NCI-H1436 treated with DMSO at 0.1 percent for 48 hours (cell line): ENCODE results near the gene ADAMTS2.

Source experiments
- DNase-seq: peaks from one replicate; lab custom pipeline; 2025; lab: John Stamatoyannopoulos, UW

ADAMTS2 gene

GRCh38 chr5:179371681-179372680 is 26.7 kb upstream of the ADAMTS2 start:
- DNase-seq = no peak

DNA sequence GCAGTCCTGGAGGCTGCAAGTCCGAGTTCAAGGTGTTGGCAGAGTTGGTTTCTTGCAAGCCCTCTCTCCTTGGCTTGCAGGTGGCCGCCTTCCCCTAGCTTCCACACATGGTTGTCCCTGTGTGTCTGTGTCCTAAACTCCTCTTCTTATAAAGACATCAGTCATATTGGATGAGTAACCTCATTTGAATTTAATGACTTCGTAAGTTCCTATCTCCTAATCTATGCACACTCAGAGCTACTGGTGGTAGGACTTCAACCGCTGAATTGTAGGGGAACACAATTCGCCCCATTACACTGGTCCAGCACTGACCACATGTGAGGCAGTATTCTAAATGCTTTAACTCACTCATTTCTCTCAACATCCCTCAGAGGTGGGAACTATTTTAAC is 25.9 kb upstream of the ADAMTS2 start:
- no peak for DNase-seq

DNA sequence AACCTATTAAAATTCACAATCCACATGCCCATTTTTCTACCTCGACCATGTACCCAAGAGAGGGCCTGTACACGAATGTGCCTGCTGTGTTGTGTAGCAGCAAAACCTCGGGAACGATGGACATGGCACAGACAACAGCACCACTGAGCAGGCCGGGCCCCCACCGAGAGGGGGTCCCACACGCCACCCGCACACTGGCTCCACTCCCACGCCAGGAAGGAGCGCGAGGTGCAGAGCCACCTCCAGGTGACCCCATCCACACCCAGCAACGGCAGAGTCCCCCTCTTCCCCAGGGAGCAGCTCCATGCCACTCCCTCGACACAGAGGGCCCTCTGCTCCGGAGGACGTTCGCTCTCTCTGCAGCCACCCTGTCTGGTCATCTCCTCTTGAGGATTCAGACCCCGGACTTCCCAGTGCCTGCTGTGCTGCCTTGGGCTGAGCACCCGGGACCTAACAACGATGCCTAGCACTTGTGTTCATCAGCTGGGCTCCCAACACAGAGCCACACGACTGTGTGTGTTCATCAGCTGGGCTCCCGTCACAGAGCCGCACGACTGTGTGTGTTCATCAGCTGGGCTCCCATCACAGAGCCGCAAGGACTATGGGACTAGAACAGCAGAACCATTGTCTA is 25.3 kb upstream of the ADAMTS2 start:
- no peak for DNase-seq

- DNase-seq = no peak
Observed at GRCh38 chr5:179369530-179369884, 24.2 kb upstream of the ADAMTS2 start.

GRCh38 chr5:179368806-179369529 is 23.7 kb upstream of the ADAMTS2 start:
- no peak for DNase-seq

GRCh38 chr5:179368126-179368805 is 23.0 kb upstream of the ADAMTS2 start:
- DNase-seq = no peak

GRCh38 chr5:179367491-179367890 is 22.2 kb upstream of the ADAMTS2 start:
- no peak for DNase-seq

- no peak for DNase-seq
Observed at GRCh38 chr5:179362355-179362754, 17.1 kb upstream of the ADAMTS2 start.

GRCh38 chr5:179361037-179361603 is 15.9 kb upstream of the ADAMTS2 start:
- DNase-seq = no peak

GRCh38 chr5:179357031-179357430 is 11.8 kb upstream of the ADAMTS2 start:
- DNase-seq = no peak

- DNase-seq = no peak
Observed at GRCh38 chr5:179355976-179356974, 11.0 kb upstream of the ADAMTS2 start.

- no peak for DNase-seq
Observed at GRCh38 chr5:179354305-179354882, 9.1 kb upstream of the ADAMTS2 start.

GRCh38 chr5:179348843-179349242 is 3.6 kb upstream of the ADAMTS2 start:
- DNase-seq = no peak

DNA sequence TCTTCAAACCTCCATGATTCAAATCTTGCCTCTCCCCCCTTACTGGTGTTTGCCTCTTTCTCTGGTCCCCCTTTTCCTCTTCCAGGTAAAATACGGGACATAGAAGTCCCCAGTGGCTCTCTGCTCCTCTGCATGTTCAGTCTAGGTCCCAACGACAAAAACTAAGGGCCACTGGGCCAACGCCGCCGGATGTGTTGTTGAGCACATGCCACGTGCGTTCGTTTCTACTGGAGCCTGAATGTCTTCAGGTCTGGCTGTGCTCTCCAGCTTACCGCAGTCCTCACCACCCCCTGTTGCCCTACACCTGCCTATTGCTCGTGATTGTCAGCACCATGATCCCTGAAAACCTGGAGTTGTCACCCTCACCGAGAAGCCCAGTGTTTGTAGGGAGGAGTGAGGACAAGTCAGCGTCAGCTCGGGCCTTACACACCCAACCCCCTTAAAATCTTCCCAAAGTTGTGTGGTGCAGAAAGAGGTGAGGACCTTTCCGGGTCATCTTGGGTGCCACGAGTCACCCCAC is 2.8 kb upstream of the ADAMTS2 start:
- no peak for DNase-seq

DNA sequence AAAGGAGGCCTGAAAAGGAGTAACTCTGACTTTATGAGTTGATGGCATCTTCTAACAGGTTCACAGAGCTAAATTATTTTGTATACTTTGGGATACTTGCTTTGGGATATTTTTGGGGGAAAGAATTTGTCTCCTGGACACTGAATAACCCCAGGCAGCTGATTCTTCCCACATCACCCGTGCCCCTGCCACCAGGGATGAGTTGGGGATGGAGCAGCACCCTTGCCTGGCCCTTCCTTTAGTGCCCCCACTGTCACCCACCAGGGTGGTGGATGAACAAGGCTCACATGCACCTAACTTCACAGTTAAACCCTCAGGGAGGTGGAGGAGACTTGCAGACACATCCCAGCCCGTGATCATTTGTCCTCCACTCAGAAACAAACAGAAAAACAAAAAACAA is 2.3 kb upstream of the ADAMTS2 start:
- no peak for DNase-seq

DNA sequence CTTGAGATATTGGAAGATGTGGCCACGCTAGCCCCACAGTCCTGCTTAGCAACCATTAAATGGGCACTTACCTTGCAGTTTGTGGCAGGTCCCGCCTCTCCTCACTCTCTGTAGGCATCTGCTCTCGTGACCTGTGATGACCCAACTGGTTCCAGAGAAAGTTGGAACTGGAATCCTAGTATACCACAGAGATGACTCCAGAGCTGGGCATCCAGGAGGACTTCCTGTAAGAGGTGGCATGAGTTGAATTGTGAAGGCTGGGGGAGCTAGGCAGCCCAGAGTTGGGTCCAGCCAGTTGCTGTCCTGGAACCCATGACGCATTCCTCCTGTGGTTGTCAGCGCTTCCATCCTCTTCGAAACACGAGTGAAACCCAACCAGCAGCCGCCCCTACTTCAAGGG is 1.6 kb upstream of the ADAMTS2 start:
- DNase-seq = no peak

GRCh38 chr5:179346401-179346800 is 1.1 kb upstream of the ADAMTS2 start:
- no peak for DNase-seq

DNA sequence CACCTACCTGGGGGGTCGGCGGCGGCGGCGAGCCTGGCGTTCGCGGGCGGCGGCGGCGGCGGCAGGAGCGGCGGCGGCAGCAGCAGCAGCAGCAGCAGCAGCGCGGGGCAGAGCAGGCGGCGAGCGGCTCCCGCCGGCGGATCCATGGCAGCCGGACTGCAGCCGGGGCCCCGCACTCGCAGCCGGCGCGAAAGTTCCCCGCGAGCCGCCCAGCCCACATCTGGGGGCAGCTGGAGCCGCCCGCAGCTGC is 153 bp downstream of the ADAMTS2 start:
- no peak for DNase-seq

- DNase-seq = no peak
Observed at GRCh38 chr5:179344431-179345182, 654 bp downstream of the ADAMTS2 start.
